Activated gamma-delta T cell treated with anti-CD3 and anti-CD28 coated beads, Interleukin-2, amount 50 U/mL, for 16 hours (primary cell): ENCODE data around the gene DEAF1.
"Not testable (repeated sequence)": the region's sequence is repeated elsewhere in the genome, so short reads cannot be mapped to it uniquely, and the experiment has no call there.

ENCODE experiments used
- DNase-seq: peaks from one replicate; pipeline ENCODE4 v3.0.0-alpha.2; 2020; ENCODE audit warnings: low read depth

DEAF1 gene

GRCh38 chr11:699116-699508 lies 4.1 kb upstream of the DEAF1 start:
- no peak for DNase-seq

- DNase-seq, result no peak
These were observed 3.6 kb upstream of the DEAF1 start for GRCh38 chr11:698493-699115.

- no peak for DNase-seq
These were observed 2.8 kb upstream of the DEAF1 start for GRCh38 chr11:697811-698311.

- no peak for DNase-seq
These were observed 2.0 kb upstream of the DEAF1 start for GRCh38 chr11:696955-697491.

- peak; percentile 94 for DNase-seq
These were observed 671 bp upstream of the DEAF1 start, which contains the start of gene TMEM80 for GRCh38 chr11:695538-696248. Gene TMEM80 (plus strand): TSS chr11:695816. CDS start chr11:695828, 12 bp downstream.

- no peak for DNase-seq
These were observed 191 bp upstream of the DEAF1 start for GRCh38 chr11:695288-695537.

- no peak for DNase-seq
These were observed 997 bp downstream of the DEAF1 start for GRCh38 chr11:693887-694562.

- DNase-seq, result no peak
These were observed 1.6 kb downstream of the DEAF1 start for GRCh38 chr11:693415-693831.

GRCh38 chr11:692824-693414 lies 2.1 kb downstream of the DEAF1 start:
- no peak for DNase-seq

GRCh38 chr11:691710-692590 lies 3.1 kb downstream of the DEAF1 start:
- no peak for DNase-seq

- DNase-seq, result no peak
These were observed 4.0 kb downstream of the DEAF1 start for GRCh38 chr11:690738-691633.

GRCh38 chr11:690244-690643 lies 4.8 kb downstream of the DEAF1 start:
- DNase-seq, result not testable (repeated sequence)

GRCh38 chr11:689625-690024 lies 5.4 kb downstream of the DEAF1 start:
- no peak for DNase-seq

GRCh38 chr11:688681-689080 lies 6.3 kb downstream of the DEAF1 start:
- no peak for DNase-seq

- DNase-seq, result no peak
These were observed 7.3 kb downstream of the DEAF1 start for GRCh38 chr11:687751-688150.

GRCh38 chr11:686451-687243 lies 8.4 kb downstream of the DEAF1 start:
- DNase-seq, result no peak

GRCh38 chr11:680970-681369 lies 14.1 kb downstream of the DEAF1 start:
- no peak for DNase-seq

GRCh38 chr11:680476-680875 lies 14.5 kb downstream of the DEAF1 start:
- DNase-seq, result no peak

GRCh38 chr11:679271-680207 lies 15.5 kb downstream of the DEAF1 start:
- no peak for DNase-seq
